NCI-H524 treated with DMSO at 0.1 percent for 48 hours (cell line): ENCODE measurements around the gene ARAF.
A peak's percentile ranks its signal among the peaks of the same experiment; 100 is the strongest.
"Not testable (repeated sequence)": the region's sequence is repeated elsewhere in the genome, so short reads cannot be mapped to it uniquely, and the experiment has no call there.

Experiments used
- DNase-seq: peaks from one replicate; lab custom pipeline; 2025; lab: John Stamatoyannopoulos, UW

ARAF gene

DNA sequence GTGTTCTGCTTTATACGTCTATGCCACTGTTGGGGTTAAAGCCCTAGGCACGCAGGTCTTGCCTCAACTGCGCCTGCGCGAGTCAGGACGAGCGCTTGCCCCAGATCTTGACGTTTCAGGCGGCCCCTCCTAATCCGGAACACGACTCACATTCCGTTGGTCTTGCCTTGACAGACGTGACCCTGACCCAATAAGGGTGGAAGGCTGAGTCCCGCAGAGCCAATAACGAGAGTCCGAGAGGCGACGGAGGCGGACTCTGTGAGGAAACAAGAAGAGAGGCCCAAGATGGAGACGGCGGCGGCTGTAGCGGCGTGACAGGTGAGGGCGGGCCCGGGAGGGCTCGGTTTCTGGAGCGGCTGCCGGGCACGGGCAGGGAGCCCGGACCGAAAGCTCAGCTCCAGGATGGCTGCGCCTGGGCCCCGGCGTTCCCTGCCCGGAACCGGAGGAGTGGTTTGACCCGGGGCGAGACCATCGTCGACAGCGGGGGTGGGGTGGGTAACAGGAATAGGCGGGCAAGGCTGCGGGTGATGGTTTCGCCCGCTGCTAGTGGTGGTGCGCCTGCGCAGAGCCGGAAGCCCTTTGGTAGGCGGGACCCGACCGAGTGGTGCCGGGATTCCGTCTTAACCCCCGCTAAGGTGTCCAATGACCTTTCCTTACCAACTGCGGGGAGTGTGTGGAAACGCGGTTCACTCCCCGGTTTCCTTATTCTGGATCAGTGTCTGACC lies at the start of gene ARAF:
TSS of gene ARAF (plus strand) at position 272 of the 725 bp plus-strand sequence. CDS start 1,763 bp downstream, outside the sequence.
- DNase-seq: peak; percentile 89

DNA sequence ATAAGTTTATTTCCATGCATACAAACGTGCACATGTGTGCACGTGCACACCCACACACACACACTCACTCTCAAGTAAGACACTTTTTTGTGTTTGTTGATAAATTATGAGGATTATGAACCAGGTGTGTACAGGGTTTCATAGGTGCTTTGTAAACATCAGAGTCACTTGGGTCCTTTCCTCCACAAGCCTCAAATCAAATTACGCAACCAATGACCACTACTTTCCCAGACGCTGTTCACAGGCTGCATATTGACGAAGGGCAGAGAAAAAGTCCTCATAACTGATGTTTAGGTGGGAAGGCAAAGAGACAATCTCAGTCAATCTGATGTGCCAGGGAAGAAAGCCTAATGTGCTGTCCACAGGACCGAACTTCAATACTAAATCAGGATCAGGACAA lies 48.6 kb upstream of the ARAF start:
- DNase-seq: not testable (repeated sequence)

- DNase-seq: not testable (repeated sequence)
Measured at GRCh38 chrX:47513034-47513965, 47.7 kb upstream of the ARAF start.

- no peak for DNase-seq
Measured at GRCh38 chrX:47514533-47515235, 46.3 kb upstream of the ARAF start.

GRCh38 chrX:47515941-47516665 lies 44.9 kb upstream of the ARAF start:
- no peak for DNase-seq

DNA sequence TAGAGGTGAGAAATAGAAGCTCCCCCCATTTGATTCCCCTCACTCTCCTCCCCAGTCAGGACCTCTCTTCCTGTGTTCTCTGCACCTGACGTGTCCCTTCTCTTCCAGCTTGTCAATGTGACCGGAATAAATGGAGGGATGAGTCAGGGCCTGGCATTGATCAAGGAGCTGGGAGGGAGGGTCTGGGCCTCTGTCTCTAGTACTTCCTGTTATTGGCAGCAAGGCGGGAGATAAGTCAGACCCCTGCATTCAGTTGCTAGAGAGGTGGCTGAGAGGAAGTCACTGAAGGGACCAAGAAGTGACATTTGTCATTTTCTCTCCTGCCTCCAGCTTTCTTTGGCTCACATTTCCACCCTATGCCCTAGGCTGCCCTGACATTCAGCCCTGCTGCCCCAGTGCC lies 42.9 kb upstream of the ARAF start:
- DNase-seq: no peak

DNA sequence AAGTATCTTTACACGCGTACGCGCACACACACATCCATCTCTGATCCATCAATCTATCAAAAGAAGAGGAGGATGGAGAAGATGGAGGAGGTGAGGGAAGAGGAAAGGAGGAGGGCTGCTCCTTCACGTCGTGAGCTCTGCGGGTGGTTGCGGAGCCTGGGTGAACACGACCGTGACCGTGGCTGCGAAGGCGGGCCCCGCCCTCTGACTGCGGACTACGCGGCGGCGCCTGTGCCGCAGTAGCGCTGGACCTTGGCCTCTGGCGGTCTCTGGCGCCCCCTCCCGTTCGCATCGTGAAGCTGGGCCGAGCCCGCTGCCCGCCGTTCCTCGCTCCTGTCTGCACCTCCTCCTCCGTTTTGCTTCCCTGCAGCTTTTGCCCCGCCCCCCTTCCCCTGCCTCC lies 37.7 kb upstream of the ARAF start:
- peak; percentile 21 for DNase-seq

- no peak for DNase-seq
Measured at GRCh38 chrX:47523713-47524166, 37.3 kb upstream of the ARAF start.

DNA sequence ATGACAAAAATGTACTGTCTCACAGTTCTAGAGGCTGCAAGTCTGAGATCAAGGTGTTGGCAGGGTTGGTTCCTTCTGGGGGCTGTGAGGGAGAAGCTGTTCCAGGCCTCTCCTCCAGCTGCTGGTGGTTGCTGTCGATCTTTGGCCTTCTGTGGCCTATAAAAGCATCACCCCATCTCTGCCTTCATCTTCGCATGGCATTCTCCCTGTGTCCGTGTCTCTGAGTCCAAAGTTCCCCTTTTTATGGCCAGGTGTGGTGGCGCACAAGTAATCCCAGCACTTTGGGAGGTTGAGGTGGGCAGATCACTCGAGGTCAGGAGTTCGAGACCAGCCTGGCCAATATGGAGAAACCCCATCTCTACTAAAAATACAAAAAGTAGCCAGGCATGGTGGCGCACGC lies 31.5 kb upstream of the ARAF start:
- DNase-seq: no peak

GRCh38 chrX:47530049-47530448 lies 31.0 kb upstream of the ARAF start:
- no peak for DNase-seq

DNA sequence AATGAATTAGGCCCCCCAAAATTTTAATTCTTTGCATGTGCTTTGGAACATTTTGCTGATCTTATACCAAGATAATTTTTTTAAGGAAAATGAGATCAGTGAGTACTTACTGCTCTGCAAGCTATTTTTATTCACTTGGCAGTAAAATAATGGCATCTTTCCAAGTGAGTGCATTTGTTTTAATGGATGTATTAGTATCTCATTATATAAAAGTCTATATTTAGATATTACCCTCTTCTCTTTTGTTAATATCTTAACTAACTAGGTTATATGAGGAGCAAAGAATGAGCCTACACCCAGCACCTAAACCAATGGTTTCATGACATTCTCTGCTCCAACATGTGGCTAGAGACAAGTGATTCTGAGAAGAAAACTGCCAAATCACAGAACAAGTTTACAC lies 21.1 kb upstream of the ARAF start:
- no peak for DNase-seq

- peak; percentile 85 for DNase-seq
Measured at GRCh38 chrX:47540754-47541538, 20.1 kb upstream of the ARAF start.

DNA sequence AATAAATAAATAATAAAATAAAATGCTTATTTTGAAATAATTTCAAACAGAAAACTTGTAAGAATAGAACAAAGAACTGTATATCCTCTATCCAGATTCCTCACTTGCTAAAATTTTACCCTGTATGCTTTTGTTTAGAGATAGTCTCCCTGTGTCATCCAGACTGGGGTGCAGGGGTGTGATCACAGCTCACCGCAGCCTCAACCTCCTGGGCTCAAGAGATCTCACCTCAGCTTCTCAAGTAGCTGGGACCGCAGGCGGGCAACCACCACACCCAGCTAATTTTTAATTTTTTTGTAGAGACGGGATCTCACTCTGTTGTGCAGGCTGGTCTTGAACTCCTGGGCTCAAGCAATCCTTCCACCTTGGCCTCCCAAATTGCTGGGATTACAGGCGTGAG lies 17.5 kb upstream of the ARAF start:
- DNase-seq: no peak

DNA sequence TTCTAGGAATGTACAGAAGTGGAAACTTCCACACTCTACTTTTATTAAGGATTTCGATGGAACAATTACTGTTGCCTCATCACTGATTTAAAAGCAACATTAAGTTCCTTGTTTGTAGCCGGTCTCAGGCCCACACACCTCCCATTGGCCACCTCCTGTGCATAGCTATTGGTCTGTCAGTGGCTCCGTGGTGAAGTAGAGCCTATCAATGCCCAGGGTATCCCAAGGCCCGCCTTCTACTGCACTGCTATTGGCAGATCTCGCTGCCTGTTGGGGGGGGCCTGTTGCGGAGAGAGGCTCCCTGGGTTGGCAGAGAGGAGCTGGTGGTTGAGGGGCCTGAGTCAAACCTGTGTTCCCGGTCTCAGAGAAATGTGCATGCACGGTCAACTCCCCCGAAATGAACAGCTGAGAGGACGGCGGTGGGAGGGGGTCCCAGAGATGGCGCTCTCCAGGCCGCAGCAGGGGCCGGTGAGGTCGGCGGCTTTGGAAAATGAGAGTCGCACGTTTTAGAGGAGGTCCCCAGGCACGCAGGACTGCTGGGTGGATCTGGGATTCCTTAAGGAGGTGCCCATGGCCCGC lies 4.9 kb upstream of the ARAF start:
- DNase-seq: peak; percentile 89

- DNase-seq: no peak
Measured at GRCh38 chrX:47558436-47558835, 2.6 kb upstream of the ARAF start.

DNA sequence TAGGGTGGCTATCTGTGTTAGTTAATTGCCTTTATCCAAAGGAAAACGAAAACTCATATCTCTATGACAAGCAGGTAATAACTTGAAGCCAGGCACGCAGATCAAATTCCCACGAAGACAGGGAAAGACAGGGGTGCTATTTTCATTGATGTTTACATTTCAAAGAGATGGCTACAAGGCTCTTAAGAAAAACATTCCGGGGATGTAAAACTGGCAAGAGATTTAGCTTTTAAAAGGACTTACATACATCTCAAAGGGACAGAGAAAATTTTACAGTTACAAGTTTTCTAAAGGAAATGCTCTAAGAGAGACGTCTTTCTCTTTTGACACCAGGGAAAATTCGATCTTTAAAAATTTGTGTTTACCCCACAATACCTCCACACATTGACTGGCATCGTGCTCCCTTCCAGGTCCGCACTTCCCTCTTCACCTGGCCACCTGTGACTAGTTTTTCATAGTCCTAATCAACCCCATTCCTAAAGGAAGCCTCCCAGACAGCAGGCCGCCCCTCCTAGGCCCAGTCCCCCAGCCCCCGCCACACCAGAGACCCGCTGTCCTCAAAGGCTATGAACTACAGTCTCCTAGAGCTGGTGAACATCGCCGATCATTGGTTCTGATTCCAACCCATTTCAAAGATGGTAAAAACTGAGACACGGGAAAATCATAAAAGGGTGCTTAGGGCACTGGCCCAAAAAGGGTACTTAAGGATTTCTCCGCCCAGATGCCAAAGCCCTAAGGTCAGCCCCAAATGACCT lies 649 bp upstream of the ARAF start:
- DNase-seq: no peak

DNA sequence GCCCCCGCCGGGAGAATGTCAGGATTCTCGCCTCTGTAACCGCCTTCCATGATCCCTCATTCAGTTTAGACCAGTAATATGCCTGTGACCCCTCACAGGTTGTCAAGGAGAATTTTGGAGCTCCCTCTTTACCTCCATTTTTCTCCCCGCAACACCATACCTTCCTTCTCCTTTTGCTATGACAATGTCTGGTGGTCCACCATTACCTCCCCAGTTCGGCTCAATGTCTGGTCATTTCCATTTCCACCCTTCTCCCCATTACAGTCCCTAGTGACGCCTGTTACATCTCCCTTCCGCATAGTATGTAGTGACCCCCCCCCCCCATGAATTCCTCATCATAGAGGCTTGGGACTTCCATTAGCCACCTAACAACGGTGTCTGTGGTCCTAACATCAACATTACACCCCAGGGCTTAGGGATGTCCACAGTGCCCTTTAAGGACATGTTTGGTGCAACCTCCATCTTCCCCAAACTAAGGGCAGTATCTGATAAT lies 700 bp downstream of the ARAF start:
- no peak for DNase-seq

DNA sequence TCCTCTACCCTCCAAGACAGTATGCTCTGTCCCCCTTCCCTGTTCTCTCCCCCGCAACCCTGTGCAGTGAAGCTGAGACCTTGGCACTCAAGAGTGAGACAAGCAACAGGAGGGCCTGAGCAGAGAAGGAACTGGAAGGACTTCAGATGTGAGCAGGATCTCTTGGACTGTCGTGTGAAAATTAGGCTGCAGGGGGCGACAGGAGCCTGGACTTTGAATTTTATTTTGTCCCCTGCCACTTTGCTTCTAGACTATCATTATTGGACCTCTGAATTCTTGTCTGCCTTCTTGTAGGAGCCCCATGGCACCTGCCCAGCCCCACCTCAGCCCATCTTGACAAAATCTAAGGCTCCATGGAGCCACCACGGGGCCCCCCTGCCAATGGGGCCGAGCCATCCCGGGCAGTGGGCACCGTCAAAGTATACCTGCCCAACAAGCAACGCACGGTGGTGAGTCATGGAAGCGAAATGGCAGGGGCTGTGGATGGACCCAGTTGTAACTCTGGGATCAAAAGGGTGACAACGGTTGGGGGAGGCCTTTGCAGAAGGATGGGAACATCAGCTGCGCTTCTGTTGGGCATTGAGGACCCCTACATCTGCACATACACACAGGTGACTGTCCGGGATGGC lies 1.7 kb downstream of the ARAF start:
- no peak for DNase-seq

- no peak for DNase-seq
Measured at GRCh38 chrX:47563801-47564315, 2.9 kb downstream of the ARAF start.
